Uterus (tissue), 4 donors: ENCODE results near the gene YPEL2. TPM values are rescaled to one million over a fixed set of nuclear protein-coding genes. Genes with fewer than 3 reads are reported as not detected.

ENCODE experiments used
- DNase-seq, 2 donors: peaks; one replicate each; pipeline ENCODE4 v3.0.0-alpha.2; 2019 to 2020
- H3K27ac ChIP-seq, 2 donors: fragments of 200-600 bp; sonication (generic); 1 replicate in 1 of 2; 2 replicates in 1 of 2; pipeline ENCODE4 v1.5.1; 2016 to 2018
- H3K27me3 ChIP-seq, 2 donors: fragments of 200-600 bp; sonication (generic); one replicate each; pipeline ENCODE4 v1.5.1; 2018 to 2019; ENCODE audit warnings: control low read depth in 1 of 2
- H3K36me3 ChIP-seq, 2 donors: fragments of 200-600 bp; sonication (generic); one replicate each; pipeline ENCODE4 v1.5.1; 2019; ENCODE audit warnings: control low read depth in 1 of 2
- H3K4me1 ChIP-seq, 2 donors: fragments of 200-600 bp; sonication (generic); one replicate each; pipeline ENCODE4 v1.5.1; 2018 to 2019; ENCODE audit warnings: control low read depth in 1 of 2
- H3K4me3 ChIP-seq, 2 donors: fragments of 200-600 bp; sonication (generic); 1 replicate in 1 of 2; 2 replicates in 1 of 2; pipeline ENCODE4 v1.5.1; 2018 to 2019; ENCODE audit warnings: mild to moderate bottlenecking in 1 of 2
- H3K9me3 ChIP-seq, 2 donors: fragments of 200-600 bp; sonication (generic); one replicate each; pipeline ENCODE4 v1.5.1; 2019; ENCODE audit warnings: control low read depth in 1 of 2
- CTCF ChIP-seq, 4 experiments: fragments of 200-600 bp in 2 of 4; fragments of 450-650 bp in 2 of 4; sonication (generic) in 2 of 4; IDR thresholded peaks; one replicate each; pipeline ENCODE4 v1.5.1; 2016 to 2019; ENCODE audit warnings: antibody characterized with exemption in 4 of 4, mild to moderate bottlenecking in 2 of 4, moderate library complexity in 1 of 4
- POLR2A ChIP-seq, 2 donors: fragments of 450-650 bp; IDR thresholded peaks; one replicate each; pipeline ENCODE4 v1.6.1; 2016; ENCODE audit warnings: antibody characterized with exemption in 2 of 2, mild to moderate bottlenecking in 1 of 2, moderate library complexity in 1 of 2
- intact Hi-C: fragments of 100-400 bp; cut with DNase I; formaldehyde crosslinking; loops from one replicate; pipeline ENCODE4 v1.15.1; 2023; ENCODE audit warnings: low total_unique reads
- total RNA-seq, 4 donors: library from RNA; depleted of rRNA in 3 of 4; stranded (reverse); fragments of >200 nt in 3 of 4; gene quantifications; one replicate each; pipeline versions ENCODE4 v1.1.0 to v1.2.4, GENCODE V29; 2014 to 2023
- donor health status: DM: yes; HTN: yes; CAD: no.

YPEL2 gene
- total RNA-seq, 4 donors from 2014 or later = 21.2 to 91.7 (median 25.0) TPM

- Histone ChIP-seq H3K27ac (no peak overlapping the region), H3K4me1 (no peaks in the 10 kb centered on the region), H3K4me3 (no peak overlapping the region), H3K27me3 (no peaks in the 10 kb centered on the region), H3K9me3 (no peaks in the 10 kb centered on the region), H3K36me3 (no peaks in the 10 kb centered on the region)
- no peak for DNase-seq
- TF ChIP-seq CTCF (IDR thresholded peaks at IDR 0.05) (no peak), POLR2A (IDR thresholded peaks at IDR 0.05) (no peak)
- intact Hi-C loops = no loop called here
Observed at GRCh38 chr17:59292174-59292523, 39.3 kb upstream of the YPEL2 start.

GRCh38 chr17:59296190-59296589 is 35.3 kb upstream of the YPEL2 start:
- Histone ChIP-seq H3K27me3 (no peaks in the 10 kb centered on the region), H3K9me3 (no peaks in the 10 kb centered on the region), H3K4me3 (no peak overlapping the region), H3K4me1 (no peaks in the 10 kb centered on the region), H3K36me3 (no peaks in the 10 kb centered on the region), H3K27ac (no peak overlapping the region)
- no peak for DNase-seq
- intact Hi-C loops = no loop called here
- no peak for TF ChIP-seq POLR2A (IDR thresholded peaks at IDR 0.05)
- no peak for TF ChIP-seq CTCF (IDR thresholded peaks at IDR 0.05)

GRCh38 chr17:59298521-59298920 is 32.9 kb upstream of the YPEL2 start:
- Histone ChIP-seq H3K36me3 (no peaks in the 10 kb centered on the region), H3K27ac (no peak overlapping the region), H3K27me3 (no peaks in the 10 kb centered on the region), H3K9me3 (no peaks in the 10 kb centered on the region), H3K4me1 (no peaks in the 10 kb centered on the region), H3K4me3 (no peak overlapping the region)
- TF ChIP-seq CTCF (IDR thresholded peaks at IDR 0.05) (no peak), POLR2A (IDR thresholded peaks at IDR 0.05) (no peak)
- intact Hi-C loops = no loop called here
- DNase-seq = no peak

- Histone ChIP-seq H3K4me1 (no peaks in the 10 kb centered on the region), H3K9me3 (no peaks in the 10 kb centered on the region), H3K27ac (no peak overlapping the region), H3K36me3 (no peaks in the 10 kb centered on the region), H3K4me3 (no peak overlapping the region), H3K27me3 (no peaks in the 10 kb centered on the region)
- TF ChIP-seq CTCF (IDR thresholded peaks at IDR 0.05) = no peak
- no peak for TF ChIP-seq POLR2A (IDR thresholded peaks at IDR 0.05)
- intact Hi-C loops = no loop called here
- no peak for DNase-seq
Observed at GRCh38 chr17:59299400-59300092, 31.9 kb upstream of the YPEL2 start.

GRCh38 chr17:59300941-59301340 is 30.5 kb upstream of the YPEL2 start:
- H3K9me3 ChIP-seq = no peaks in the 10 kb centered on the region
- intact Hi-C loops = no loop called here
- DNase-seq = no peak
- no peaks in the 10 kb centered on the region for H3K27me3 ChIP-seq
- no peaks in the 10 kb centered on the region for H3K4me1 ChIP-seq
- TF ChIP-seq POLR2A (IDR thresholded peaks at IDR 0.05) = no peak
- TF ChIP-seq CTCF (IDR thresholded peaks at IDR 0.05) = no peak
- no peak overlapping the region for H3K27ac ChIP-seq
- H3K36me3 ChIP-seq = no peaks in the 10 kb centered on the region
- no peak overlapping the region for H3K4me3 ChIP-seq
